ENCODE data around the gene PNMA6E.
"Not testable (repeated sequence)": the region's sequence is repeated elsewhere in the genome, so short reads cannot be mapped to it uniquely, and the experiment has no call there.

Gene PNMA6E

GRCh38 chrX:153408221-153408721 lies 7.1 kb upstream of the PNMA6E start:
- no peak for DNase-seq (ENCODE audit: low read depth)

- no peak for DNase-seq (ENCODE audit: low read depth)
Observed at GRCh38 chrX:153407736-153408135, 6.6 kb upstream of the PNMA6E start.

- no peak for DNase-seq (ENCODE audit: low read depth)
Observed at GRCh38 chrX:153406903-153407302, 5.8 kb upstream of the PNMA6E start.

- no peak for DNase-seq (ENCODE audit: low read depth)
Observed at GRCh38 chrX:153406011-153406410, 4.9 kb upstream of the PNMA6E start.

GRCh38 chrX:153405426-153405825 lies 4.3 kb upstream of the PNMA6E start:
- no peak for DNase-seq (ENCODE audit: low read depth)

GRCh38 chrX:153404333-153404732 lies 3.2 kb upstream of the PNMA6E start:
- not testable (repeated sequence) for DNase-seq (ENCODE audit: low read depth)

GRCh38 chrX:153400146-153401132 lies 711 bp downstream of the PNMA6E start:
- peak; percentile 12 for DNase-seq (ENCODE audit: low read depth)

- DNase-seq (ENCODE audit: low read depth): no peak
Observed at GRCh38 chrX:153398275-153398960, 2.7 kb downstream of the PNMA6E start.

GRCh38 chrX:153397256-153397960 lies 3.7 kb downstream of the PNMA6E start:
- no peak for DNase-seq (ENCODE audit: low read depth)

GRCh38 chrX:153396320-153397195 lies 4.6 kb downstream of the PNMA6E start:
- DNase-seq (ENCODE audit: low read depth): no peak

- no peak for DNase-seq (ENCODE audit: low read depth)
Observed at GRCh38 chrX:153395613-153396319, 5.4 kb downstream of the PNMA6E start.

- DNase-seq (ENCODE audit: low read depth): no peak
Observed at GRCh38 chrX:153394612-153395011, 6.5 kb downstream of the PNMA6E start.

- no peak for DNase-seq (ENCODE audit: low read depth)
Observed at GRCh38 chrX:153392642-153393321, 8.4 kb downstream of the PNMA6E start.

GRCh38 chrX:153389460-153389768 lies 11.7 kb downstream of the PNMA6E start:
- not testable (repeated sequence) for DNase-seq (ENCODE audit: low read depth)

- DNase-seq (ENCODE audit: low read depth): no peak
Observed at GRCh38 chrX:153388722-153389459, 12.3 kb downstream of the PNMA6E start.

GRCh38 chrX:153387987-153388721 lies 13.0 kb downstream of the PNMA6E start:
- no peak for DNase-seq (ENCODE audit: low read depth)

- no peak for DNase-seq (ENCODE audit: low read depth)
Observed at GRCh38 chrX:153387345-153387744, 13.8 kb downstream of the PNMA6E start.

GRCh38 chrX:153386097-153386496 lies 15.1 kb downstream of the PNMA6E start:
- DNase-seq (ENCODE audit: low read depth): no peak

GRCh38 chrX:153384973-153385372 lies 16.2 kb downstream of the PNMA6E start:
- DNase-seq (ENCODE audit: low read depth): not testable (repeated sequence)

All from stimulated activated CD4-positive, alpha-beta T cell treated with anti-CD3 and anti-CD28 coated beads, Interleukin-2, amount 100 ng/mL, for 4 hours (primary cell).